B cell (primary cell): ENCODE results near the gene SF3B5. TPM values are rescaled to one million over a fixed set of nuclear protein-coding genes. Genes with fewer than 3 reads are reported as not detected.

Experiments used
- ATAC-seq: fragments of 200-7000 bp; cut with Tn5 transposase; one replicate; pipeline ENCODE4 v1.10.0; 2021; ENCODE audit warnings: low read depth, mild to moderate bottlenecking, moderate number of reproducible peaks, moderate library complexity
- CTCF ChIA-PET: fragments of 350-600 bp; sonication (Branson Sonifier 250); formaldehyde crosslinking; loops from one replicate; lab custom pipeline; 2021; ENCODE audit warnings: antibody characterized with exemption, inconsistent platforms; lab: Charles Lee
- POLR2A ChIA-PET: fragments of 350-600 bp; sonication (Branson Sonifier 250); formaldehyde crosslinking; loops from one replicate; lab custom pipeline; 2021; ENCODE audit warnings: antibody characterized with exemption; lab: Charles Lee
- DNase-seq: peaks from one replicate; pipeline ENCODE4 v3.0.0; 2013
- H2AFZ ChIP-seq: 2 replicates; pipeline ENCODE4 v1.6.1; 2012; ENCODE audit warnings: mild to moderate bottlenecking, low read depth, low read length; ENCODE audit not compliant: insufficient read depth, poor library complexity, severe bottlenecking
- H3K27ac ChIP-seq, 2 donors: 1 replicate in 1 of 2; 2 replicates in 1 of 2; pipeline ENCODE4 v1.5.1; 2012 to 2013; ENCODE audit warnings: low read length in 2 of 2, mild to moderate bottlenecking in 2 of 2, moderate library complexity in 1 of 2
- H3K27me3 ChIP-seq, 4 experiments: fragments of 200-600 bp in 1 of 4; sonication (generic) in 1 of 4; replicated peaks in 1 of 4; 1 replicate in 2 of 4; 2 replicates in 2 of 4; pipeline versions ENCODE4 v1.6.1 to v1.7.0; 2013 to 2016; ENCODE audit warnings: low read length in 3 of 4, mild to moderate bottlenecking in 2 of 4, mixed read lengths in 1 of 4, moderate library complexity in 1 of 4; ENCODE audit not compliant: insufficient read depth in 4 of 4, control insufficient read depth in 3 of 4; ENCODE audit errors: control extremely low read depth in 1 of 4
- H3K36me3 ChIP-seq, 2 experiments: replicated peaks in 1 of 2; 1 replicate in 1 of 2; 2 replicates in 1 of 2; pipeline versions ENCODE4 v1.6.1 to v1.7.1; 2013; ENCODE audit warnings: low read length in 1 of 2; ENCODE audit not compliant: insufficient read depth in 2 of 2, control insufficient read depth in 1 of 2; ENCODE audit errors: control extremely low read depth in 1 of 2, extremely low read depth in 1 of 2
- H3K4me1 ChIP-seq, 2 donors: fragments of 200-600 bp in 1 of 2; sonication (generic) in 1 of 2; 1 replicate in 1 of 2; 2 replicates in 1 of 2; pipeline versions ENCODE4 v1.5.1 to v1.6.1; 2013 to 2017; ENCODE audit warnings: low read length in 2 of 2; ENCODE audit not compliant: control insufficient read depth in 2 of 2, insufficient read depth in 2 of 2
- H3K4me2 ChIP-seq: replicated peaks from 2 replicates; pipeline ENCODE3; 2012; ENCODE audit warnings: mild to moderate bottlenecking, low read depth, low read length; ENCODE audit not compliant: poor library complexity, severe bottlenecking
- H3K4me3 ChIP-seq, 5 experiments: fragments of 200-600 bp in 1 of 5; sonication (generic) in 1 of 5; 1 replicate in 3 of 5; 2 replicates in 2 of 5; pipeline versions ENCODE4 v1.5.1 to v1.7.0; 2011 to 2016; ENCODE audit warnings: low read length in 4 of 5, mild to moderate bottlenecking in 4 of 5, low read depth in 2 of 5, control low read depth in 1 of 5, moderate library complexity in 1 of 5; ENCODE audit not compliant: insufficient read depth in 1 of 5; ENCODE audit errors: control extremely low read depth in 1 of 5, extremely low read depth in 1 of 5
- H3K79me2 ChIP-seq: fragments of 200-600 bp; sonication (generic); one replicate; pipeline ENCODE4 v1.6.0; 2016; ENCODE audit warnings: low read length; ENCODE audit not compliant: control insufficient read depth, insufficient read depth
- H3K9ac ChIP-seq: fragments of 200-600 bp; sonication (generic); 2 replicates; pipeline ENCODE4 v1.6.1; 2017; ENCODE audit warnings: mild to moderate bottlenecking, low read length, moderate library complexity
- H3K9me3 ChIP-seq, 3 donors: one replicate each; pipeline versions ENCODE4 v1.6.1 to v1.7.1; 2013; ENCODE audit warnings: low read length in 2 of 3; ENCODE audit not compliant: control insufficient read depth in 2 of 3, insufficient read depth in 1 of 3; ENCODE audit errors: control extremely low read depth in 1 of 3
- H4K20me1 ChIP-seq: 2 replicates; pipeline ENCODE4 v1.6.0; 2012; ENCODE audit warnings: mild to moderate bottlenecking, low read length; ENCODE audit not compliant: insufficient read depth, control insufficient read depth, poor library complexity, severe bottlenecking
- H3K27ac Mint-ChIP-seq: one replicate; pipeline ENCODE4 v1.8.0; 2021; ENCODE audit warnings: mixed read lengths
- H3K27me3 Mint-ChIP-seq: one replicate; pipeline ENCODE4 v1.8.0; 2021; ENCODE audit warnings: mixed read lengths
- H3K4me1 Mint-ChIP-seq: one replicate; pipeline ENCODE4 v1.8.0; 2021; ENCODE audit warnings: mixed read lengths
- H3K4me3 Mint-ChIP-seq: one replicate; pipeline ENCODE4 v1.8.0; 2021; ENCODE audit warnings: mixed read lengths
- H3K9me3 Mint-ChIP-seq: one replicate; pipeline ENCODE4 v1.8.0; 2022; ENCODE audit warnings: mixed read lengths; ENCODE audit not compliant: insufficient read depth
- EZH2 ChIP-seq: IDR thresholded peaks from 2 replicates; pipeline ENCODE4 v1.6.1; 2012; ENCODE audit warnings: borderline replicate concordance, low read depth, mild to moderate bottlenecking, moderate library complexity, low read length; ENCODE audit not compliant: insufficient read depth, poor library complexity, severe bottlenecking
- WGBS: methylation state at CpG from one replicate; pipeline ENCODE4 v1.1.5; 2013; ENCODE audit warnings: missing lambda C conversion rate; ENCODE audit not compliant: insufficient coverage; 5-methylcytosine and 5-hydroxymethylcytosine counted together
- intact Hi-C: fragments of 100-400 bp; cut with micrococcal nuclease; formaldehyde crosslinking; loops from one replicate; pipeline ENCODE4 v1.10.0; 2022
- polyA plus RNA-seq: library from polyadenylated mRNA; depleted of rRNA; stranded (reverse); fragments of >200 nt; gene quantifications from 2 replicates; pipeline ENCODE4 v1.2.3, GENCODE V29; 2012
- total RNA-seq, 2 donors: library from RNA; stranded (reverse); fragments of 120-200 nt in 1 of 2; gene quantifications; 1 replicate in 1 of 2; 2 replicates in 1 of 2; pipeline versions ENCODE4 v1.2.3 to v1.2.4, GENCODE V29; 2013 to 2022
- TF ChIP-seq, protein P1 (sequence below): fragments of 200-600 bp; IDR thresholded peaks from one replicate; pipeline ENCODE4 v1.8.0; 2022; ENCODE audit warnings: antibody characterized with exemption, mild to moderate bottlenecking

The SF3B5 gene
- total and polyA plus RNA-seq, 2 donors (not counting 1 experiment from before 2014, with no cell fraction given), result 111 to 360 TPM

DNA sequence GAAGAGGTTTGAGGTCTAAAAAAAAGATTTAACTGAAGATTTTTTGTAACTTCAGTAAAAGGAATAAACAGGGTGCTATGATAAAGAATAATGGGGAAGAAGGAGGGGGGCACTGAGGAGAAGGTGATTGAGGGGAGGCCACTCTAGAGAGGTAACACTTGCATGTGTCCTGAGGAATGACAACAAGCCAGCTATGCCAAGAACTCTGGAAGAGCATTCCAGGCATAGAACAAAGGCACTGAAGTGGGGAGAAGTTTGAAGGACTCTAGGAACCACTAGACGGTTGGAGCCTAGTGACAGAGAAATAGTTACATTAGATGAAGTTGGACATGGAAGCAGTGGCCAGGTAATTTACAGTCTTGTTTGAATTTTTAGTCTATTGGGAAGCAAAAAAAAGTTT, 10.8 kb upstream of the SF3B5 start:
- Histone ChIP-seq H3K36me3 (no peaks in the 10 kb centered on the region), H3K27me3 (no peaks in the 10 kb centered on the region), H3K4me1 (no peaks in the 10 kb centered on the region), H3K4me3 (no peak overlapping the region), H3K9ac (no peak overlapping the region), H4K20me1 (no peaks in the 10 kb centered on the region), H3K27ac (no peak overlapping the region), H3K79me2 (no peaks in the 10 kb centered on the region), H3K9me3 (no peaks in the 10 kb centered on the region), H2AFZ (no peak overlapping the region), H3K4me2 (no peak overlapping the region)
- Mint-ChIP-seq H3K27ac (no peak overlapping the region), H3K4me3 (no peak overlapping the region), H3K4me1 (no peaks in the 10 kb centered on the region), H3K27me3 (no peaks in the 10 kb centered on the region), H3K9me3 (no peaks in the 10 kb centered on the region)
- ATAC-seq, result no peak
- WGBS, result 100% methylated on average over 1 of the region's 1 CpG
- TF ChIP-seq, protein P1, sequence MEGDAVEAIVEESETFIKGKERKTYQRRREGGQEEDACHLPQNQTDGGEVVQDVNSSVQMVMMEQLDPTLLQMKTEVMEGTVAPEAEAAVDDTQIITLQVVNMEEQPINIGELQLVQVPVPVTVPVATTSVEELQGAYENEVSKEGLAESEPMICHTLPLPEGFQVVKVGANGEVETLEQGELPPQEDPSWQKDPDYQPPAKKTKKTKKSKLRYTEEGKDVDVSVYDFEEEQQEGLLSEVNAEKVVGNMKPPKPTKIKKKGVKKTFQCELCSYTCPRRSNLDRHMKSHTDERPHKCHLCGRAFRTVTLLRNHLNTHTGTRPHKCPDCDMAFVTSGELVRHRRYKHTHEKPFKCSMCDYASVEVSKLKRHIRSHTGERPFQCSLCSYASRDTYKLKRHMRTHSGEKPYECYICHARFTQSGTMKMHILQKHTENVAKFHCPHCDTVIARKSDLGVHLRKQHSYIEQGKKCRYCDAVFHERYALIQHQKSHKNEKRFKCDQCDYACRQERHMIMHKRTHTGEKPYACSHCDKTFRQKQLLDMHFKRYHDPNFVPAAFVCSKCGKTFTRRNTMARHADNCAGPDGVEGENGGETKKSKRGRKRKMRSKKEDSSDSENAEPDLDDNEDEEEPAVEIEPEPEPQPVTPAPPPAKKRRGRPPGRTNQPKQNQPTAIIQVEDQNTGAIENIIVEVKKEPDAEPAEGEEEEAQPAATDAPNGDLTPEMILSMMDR, result no peak
- no peak for TF ChIP-seq EZH2
- CTCF ChIA-PET, result interaction anchor here (0.6 to 5.4 kb wide), 7 partner anchors 18 to 382 kb away, joined by 3 to 98 read pairs (median 7); no protein-coding TSS in a partner anchor
- DNase-seq, result no peak
- POLR2A ChIA-PET, result no interaction called here
- intact Hi-C loops, result loop anchor here (5.0 to 10.0 kb wide), 2 partner anchors 181 to 1109 kb away; partner anchors contain the start of gene UTRN

DNA sequence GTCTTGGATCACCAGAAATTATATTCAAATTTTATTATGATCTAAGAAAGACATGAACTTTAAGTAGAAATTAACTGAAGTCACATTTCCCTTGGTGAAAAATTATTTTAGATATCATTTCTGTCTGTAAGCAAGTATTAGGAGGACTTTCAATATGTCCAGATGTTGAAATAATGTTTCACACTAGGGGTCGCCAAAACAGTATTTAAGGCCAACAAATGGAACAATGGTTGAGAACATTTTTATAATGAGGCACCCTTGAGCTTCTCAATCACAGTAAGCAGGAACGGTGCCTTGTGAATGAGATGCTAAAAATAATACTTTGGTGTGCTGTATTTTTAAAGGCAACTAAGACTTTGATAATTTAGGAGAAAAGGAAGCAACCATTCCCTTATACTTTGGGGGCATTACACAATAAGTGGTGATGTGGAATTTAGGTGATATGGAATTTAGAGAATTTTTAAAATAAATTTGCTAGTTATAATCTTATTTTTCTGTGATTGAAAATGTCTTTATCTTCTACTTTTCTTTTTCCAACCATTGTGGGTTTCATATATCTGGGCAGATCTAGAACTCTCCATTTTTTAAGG, 9.6 kb upstream of the SF3B5 start:
- Histone ChIP-seq H3K4me1 (no peaks in the 10 kb centered on the region), H3K79me2 (no peaks in the 10 kb centered on the region), H3K36me3 (no peaks in the 10 kb centered on the region), H3K27ac (no peak overlapping the region), H3K4me2 (no peak overlapping the region), H3K27me3 (no peaks in the 10 kb centered on the region), H3K9ac (no peak overlapping the region), H4K20me1 (no peaks in the 10 kb centered on the region), H2AFZ (no peak overlapping the region), H3K4me3 (no peak overlapping the region), H3K9me3 (no peaks in the 10 kb centered on the region)
- peak; percentile 81 for DNase-seq
- POLR2A ChIA-PET, result no interaction called here
- CTCF ChIA-PET, result interaction anchor here (0.6 to 5.4 kb wide), 18 partner anchors 9 to 386 kb away, joined by 3 to 98 read pairs (median 4); partner anchors contain the start of gene SF3B5
- TF ChIP-seq EZH2, result no peak
- TF ChIP-seq, protein P1, result peak; percentile 84
- intact Hi-C loops, result loop anchor here (1.0 to 10.0 kb wide), 6 partner anchors 46 to 1110 kb away; partner anchors contain the start of genes STX11 and UTRN
- WGBS, result 0% methylated on average over 1 of the region's 2 CpGs
- Mint-ChIP-seq H3K27ac (no peak overlapping the region), H3K9me3 (no peaks in the 10 kb centered on the region), H3K4me3 (no peak overlapping the region), H3K27me3 (no peaks in the 10 kb centered on the region), H3K4me1 (no peaks in the 10 kb centered on the region)
- peak; percentile 80 for ATAC-seq
